Thyroid gland (tissue), 4 donors: ENCODE results near the gene PYGM.

Experiments used
- POLR2A ChIP-seq, 2 donors: fragments of 450-650 bp; IDR thresholded peaks; one replicate each; pipeline ENCODE4 v1.6.1; 2017; ENCODE audit warnings: antibody characterized with exemption in 2 of 2, mild to moderate bottlenecking in 2 of 2, moderate library complexity in 1 of 2
- TF ChIP-seq, protein P1 (sequence below), 6 experiments: fragments of 200-600 bp in 3 of 6; fragments of 450-650 bp in 3 of 6; sonication (generic) in 3 of 6; IDR thresholded peaks; one replicate each; pipeline ENCODE4 v1.5.1; 2016 to 2019; ENCODE audit warnings: antibody characterized with exemption in 6 of 6, mild to moderate bottlenecking in 2 of 6, inconsistent platforms in 1 of 6, moderate library complexity in 1 of 6

GRCh38 chr11:64726211-64726641, 33.5 kb downstream of the PYGM start:
- TF ChIP-seq, protein P1, sequence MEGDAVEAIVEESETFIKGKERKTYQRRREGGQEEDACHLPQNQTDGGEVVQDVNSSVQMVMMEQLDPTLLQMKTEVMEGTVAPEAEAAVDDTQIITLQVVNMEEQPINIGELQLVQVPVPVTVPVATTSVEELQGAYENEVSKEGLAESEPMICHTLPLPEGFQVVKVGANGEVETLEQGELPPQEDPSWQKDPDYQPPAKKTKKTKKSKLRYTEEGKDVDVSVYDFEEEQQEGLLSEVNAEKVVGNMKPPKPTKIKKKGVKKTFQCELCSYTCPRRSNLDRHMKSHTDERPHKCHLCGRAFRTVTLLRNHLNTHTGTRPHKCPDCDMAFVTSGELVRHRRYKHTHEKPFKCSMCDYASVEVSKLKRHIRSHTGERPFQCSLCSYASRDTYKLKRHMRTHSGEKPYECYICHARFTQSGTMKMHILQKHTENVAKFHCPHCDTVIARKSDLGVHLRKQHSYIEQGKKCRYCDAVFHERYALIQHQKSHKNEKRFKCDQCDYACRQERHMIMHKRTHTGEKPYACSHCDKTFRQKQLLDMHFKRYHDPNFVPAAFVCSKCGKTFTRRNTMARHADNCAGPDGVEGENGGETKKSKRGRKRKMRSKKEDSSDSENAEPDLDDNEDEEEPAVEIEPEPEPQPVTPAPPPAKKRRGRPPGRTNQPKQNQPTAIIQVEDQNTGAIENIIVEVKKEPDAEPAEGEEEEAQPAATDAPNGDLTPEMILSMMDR (IDR thresholded peaks at IDR 0.05), result no peak
- TF ChIP-seq POLR2A (IDR thresholded peaks at IDR 0.05), result no peak
